Uterus (tissue), 2 donors: ENCODE measurements around the gene FHL5.

Source experiments
- CTCF ChIP-seq, 4 experiments: fragments of 200-600 bp in 2 of 4; fragments of 450-650 bp in 2 of 4; sonication (generic) in 2 of 4; IDR thresholded peaks; one replicate each; pipeline ENCODE4 v1.5.1; 2016 to 2019; ENCODE audit warnings: antibody characterized with exemption in 4 of 4, mild to moderate bottlenecking in 2 of 4, moderate library complexity in 1 of 4
- POLR2A ChIP-seq, 2 donors: fragments of 450-650 bp; IDR thresholded peaks; one replicate each; pipeline ENCODE4 v1.6.1; 2016; ENCODE audit warnings: antibody characterized with exemption in 2 of 2, mild to moderate bottlenecking in 1 of 2, moderate library complexity in 1 of 2

- TF ChIP-seq POLR2A (IDR thresholded peaks at IDR 0.05) (no peak), CTCF (IDR thresholded peaks at IDR 0.05) (no peak)
Observed at GRCh38 chr6:96576221-96576620, 13.3 kb downstream of the FHL5 start.
